HG03045 (cell line): Measurements from ENCODE around the gene YWHAG.
"Not testable (repeated sequence)": the region's sequence is repeated elsewhere in the genome, so short reads cannot be mapped to it uniquely, and the experiment has no call there.

Experiments
- ATAC-seq: cut with Tn5 transposase; IDR thresholded peaks from one replicate; pipeline ENCODE4 v1.9.1; 2021; ENCODE audit warnings: mild to moderate bottlenecking, moderate library complexity; ENCODE audit not compliant: unreplicated experiment

Gene YWHAG

GRCh38 chr7:76358481-76359110, at the start of gene YWHAG:
Gene YWHAG (minus strand): TSS chr7:76358991. CDS start chr7:76358808, 183 bp downstream.
- peak; percentile 69 for ATAC-seq

- no peak for ATAC-seq
These were observed 49.4 kb upstream of the YWHAG start for GRCh38 chr7:76408121-76408560.

DNA sequence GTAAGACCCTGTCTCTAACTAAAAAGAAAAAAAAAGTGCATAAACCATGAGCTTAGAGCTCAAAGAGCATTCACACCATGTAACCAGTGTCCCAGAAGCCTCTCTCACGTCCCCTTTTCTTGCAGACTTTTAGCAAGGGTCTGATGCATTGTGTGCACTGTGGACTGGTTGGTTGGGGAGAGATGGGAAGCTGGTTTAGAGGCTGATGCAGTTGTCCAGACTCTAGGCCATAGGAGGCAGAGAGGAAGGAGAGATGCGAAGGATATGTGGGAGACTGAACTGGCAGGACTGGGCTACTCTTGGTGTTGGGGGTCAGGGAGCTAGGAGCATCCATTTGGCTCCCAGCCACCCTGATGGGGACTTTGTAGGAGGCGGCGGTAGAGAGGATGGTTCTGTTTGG, 48.9 kb upstream of the YWHAG start:
- ATAC-seq = no peak

DNA sequence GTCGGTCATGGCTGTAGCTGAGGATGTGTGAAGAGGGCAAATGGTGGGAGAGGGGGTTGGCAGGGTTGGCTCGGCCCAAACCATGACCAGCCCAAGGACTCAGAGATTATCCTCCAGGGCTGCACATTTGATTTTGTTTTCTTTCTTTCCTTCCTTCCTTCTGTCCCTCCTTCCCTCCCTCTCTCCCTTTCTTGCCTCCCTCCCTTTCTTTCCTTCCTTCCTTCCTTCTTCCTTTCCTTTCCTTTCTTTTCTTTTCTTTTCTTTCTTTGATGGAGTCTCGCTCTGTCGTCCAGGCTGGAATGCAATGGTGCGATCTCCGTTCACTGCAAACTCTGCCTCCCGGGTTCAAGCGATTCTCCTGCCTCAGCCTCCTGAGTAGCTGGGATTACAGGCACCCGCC, 46.9 kb upstream of the YWHAG start:
- ATAC-seq = no peak

GRCh38 chr7:76403780-76404494, 45.1 kb upstream of the YWHAG start:
- no peak for ATAC-seq

DNA sequence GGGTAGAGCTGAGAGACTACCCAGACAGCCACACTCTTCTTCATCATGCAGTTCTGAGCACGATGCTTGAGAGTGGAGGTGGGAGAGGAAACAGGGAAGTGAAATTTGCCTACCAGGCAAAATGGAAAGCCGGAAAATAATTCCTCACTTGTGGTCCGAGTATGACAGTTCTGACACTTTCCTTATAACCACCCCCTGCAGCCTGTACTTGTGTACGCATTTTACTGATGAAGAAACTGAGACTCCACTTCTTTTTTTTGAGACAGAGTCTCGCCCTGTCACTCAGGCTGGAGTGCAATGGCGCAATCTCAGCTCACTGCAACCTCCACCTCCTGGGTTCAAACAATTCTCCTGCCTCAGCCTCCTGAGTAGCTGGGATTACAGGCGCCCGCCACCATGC, 44.3 kb upstream of the YWHAG start:
- not testable (repeated sequence) for ATAC-seq

GRCh38 chr7:76400248-76400647, 41.5 kb upstream of the YWHAG start:
- ATAC-seq = no peak

DNA sequence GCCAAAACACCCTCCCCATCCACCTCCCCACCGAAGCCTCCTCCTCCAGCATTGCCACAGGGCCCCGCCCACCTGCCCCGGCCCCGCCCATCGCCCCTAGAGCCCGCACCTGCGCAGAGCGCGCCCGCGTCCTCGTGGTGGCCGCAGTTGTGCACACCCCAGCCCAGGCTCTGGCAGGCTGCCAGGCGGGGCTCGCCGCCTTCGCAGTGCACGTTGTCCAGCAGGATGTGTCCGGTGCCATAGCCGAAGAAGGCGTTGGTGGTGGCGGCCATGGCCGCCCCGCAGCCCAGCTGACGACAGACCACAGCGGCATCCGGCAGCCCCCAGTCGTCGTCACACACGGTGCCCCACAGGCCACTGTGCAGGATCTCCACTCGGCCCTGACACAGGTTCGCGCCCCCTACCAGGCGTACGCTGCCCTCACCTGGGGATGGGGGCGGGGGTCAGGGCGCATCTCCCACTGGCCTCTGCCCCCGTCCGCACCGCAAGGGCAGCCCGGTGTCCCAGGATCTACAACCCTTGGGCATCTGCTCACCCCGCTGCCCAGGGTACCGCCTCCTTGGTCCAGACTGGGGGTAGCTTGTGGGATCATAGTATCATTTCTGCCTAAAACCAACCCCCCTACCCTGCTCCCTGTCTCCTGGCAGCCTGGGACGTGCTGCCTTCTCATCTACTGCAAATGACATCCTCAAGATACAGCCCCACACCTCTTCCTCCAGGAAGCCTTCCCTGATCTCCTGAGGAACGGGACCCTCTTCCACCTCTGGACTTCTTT, 38.8 kb upstream of the YWHAG start:
- no peak for ATAC-seq

- no peak for ATAC-seq
These were observed 38.1 kb upstream of the YWHAG start for GRCh38 chr7:76396864-76397263.

DNA sequence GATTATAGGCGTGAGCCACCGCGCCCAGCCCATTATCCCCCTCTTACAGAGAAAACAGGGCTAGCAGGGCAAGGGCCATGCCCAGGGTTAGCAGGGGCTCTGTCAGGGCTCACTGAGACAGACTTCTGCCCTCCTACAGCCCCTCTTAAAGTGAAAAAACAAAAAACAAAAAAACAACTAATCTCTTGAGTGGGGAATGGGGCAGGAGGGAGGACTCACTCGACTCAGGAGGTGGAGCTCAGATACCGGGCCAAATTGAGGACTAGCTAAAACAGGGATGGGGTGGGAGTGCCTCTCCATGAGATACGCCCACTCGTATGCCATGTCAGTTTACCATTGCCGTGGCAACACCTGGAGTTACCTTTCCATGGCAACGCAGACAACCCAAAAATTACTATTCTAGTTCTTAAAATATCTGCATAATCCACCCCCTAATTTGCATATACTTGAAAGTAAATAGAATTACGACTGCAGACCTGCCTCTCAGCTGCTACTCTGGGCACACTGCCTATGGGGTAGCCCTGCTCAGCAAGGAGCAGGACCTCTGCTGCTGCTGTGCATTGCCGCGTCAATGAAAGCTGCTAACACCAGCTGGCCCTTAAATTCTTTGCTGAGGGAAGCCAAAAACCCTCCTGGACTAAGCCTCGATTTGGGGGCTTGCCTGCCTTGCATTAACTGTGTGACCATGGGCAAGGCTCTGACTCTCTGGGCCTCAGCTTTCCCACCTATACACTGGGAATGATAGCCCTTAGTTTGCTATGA, 37.4 kb upstream of the YWHAG start:
- no peak for ATAC-seq

- not testable (repeated sequence) for ATAC-seq
These were observed 36.8 kb upstream of the YWHAG start for GRCh38 chr7:76395605-76395964.

- no peak for ATAC-seq
These were observed 36.2 kb upstream of the YWHAG start for GRCh38 chr7:76394957-76395356.

DNA sequence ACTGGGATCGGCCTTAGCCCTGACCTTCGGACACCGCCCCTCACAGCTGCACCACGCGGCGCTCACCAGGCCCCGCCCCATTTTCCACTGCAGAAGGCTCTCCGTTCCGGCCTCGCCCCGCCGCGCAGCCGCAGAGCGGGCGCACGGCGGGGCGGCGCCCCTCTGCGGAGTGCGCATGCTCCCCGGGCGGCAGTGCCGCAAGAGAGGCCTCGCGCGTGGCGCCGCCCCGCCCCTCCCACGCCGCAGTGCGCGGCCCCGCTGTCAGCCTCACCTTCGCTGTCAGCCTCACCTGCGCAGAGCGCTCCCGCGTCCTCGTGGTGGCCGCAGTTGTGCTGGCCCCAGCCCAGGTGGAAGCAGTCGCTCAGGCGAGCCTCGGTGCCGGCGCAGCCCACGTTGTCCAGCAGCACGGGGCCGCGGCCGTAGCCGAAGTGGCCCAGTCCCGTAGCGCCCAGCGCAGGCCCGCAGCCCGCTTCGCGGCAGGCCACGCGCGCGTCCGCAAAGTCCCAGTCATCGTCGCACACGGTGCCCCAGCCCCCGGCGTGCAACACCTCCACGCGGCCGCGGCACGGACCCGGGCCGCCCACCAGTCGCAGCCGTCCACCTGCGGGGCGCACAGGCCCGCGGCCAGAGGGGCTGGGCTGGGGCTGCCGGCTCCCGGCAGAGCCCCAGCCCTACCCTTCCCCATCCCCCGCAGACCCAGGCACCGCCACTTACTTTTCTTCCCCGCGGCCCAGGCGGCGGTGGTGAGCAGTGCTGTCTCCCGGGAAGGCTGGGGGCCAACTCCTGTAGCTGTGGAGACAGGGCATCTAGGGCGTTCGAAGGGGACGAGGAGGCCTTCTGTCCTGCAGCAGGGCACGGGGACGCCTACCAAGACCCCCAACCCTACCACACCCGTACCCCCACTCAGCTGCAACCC, 34.6 kb upstream of the YWHAG start:
- peak; percentile 83 for ATAC-seq

DNA sequence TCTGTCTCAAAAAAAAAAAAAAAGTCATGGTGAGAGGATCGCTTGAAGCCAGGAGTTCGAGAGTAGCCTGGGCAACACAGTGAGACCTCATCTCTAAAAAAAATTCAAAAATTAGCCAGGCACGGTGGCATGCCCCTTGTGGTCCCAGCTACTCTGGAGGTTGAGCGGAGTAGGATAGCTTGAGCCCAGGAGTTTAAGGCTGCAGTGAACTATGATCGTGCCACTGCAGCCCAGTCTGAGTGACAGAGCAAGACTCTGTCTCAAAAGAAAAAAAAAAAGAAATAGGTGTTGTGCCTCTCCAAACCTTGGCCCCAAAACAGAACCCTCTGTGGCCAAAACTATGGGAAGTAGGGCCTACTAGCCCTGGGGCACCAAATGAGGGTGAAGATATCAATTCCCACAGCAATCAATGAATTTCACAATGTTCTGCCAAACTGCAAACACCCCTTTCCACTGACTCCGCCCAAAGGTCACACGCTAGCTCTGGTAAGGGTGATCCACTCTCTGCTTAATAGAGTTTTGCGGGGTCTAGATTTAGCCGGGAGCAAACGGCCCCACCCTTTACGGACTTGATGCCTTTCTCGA, 33.8 kb upstream of the YWHAG start:
- ATAC-seq = no peak

DNA sequence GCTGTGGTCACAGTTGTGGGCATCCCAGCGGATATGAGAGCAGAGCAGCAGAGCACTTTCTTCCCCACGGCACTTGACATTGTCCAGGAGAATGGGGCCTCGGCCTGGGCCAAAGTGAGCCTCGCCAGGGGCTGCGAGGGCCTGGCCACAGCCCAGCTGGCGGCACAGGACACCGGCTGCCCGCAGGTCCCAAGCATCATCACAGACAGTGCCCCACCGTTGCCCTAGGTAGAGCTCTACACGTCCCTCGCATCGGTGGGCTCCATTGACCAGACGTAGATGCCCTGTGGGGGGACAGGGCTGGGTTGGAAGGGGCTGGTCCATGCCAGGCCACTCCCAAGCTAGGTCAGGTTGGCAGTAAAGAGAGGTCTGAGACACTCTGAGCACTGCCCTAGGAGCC, 31.3 kb upstream of the YWHAG start:
- no peak for ATAC-seq

DNA sequence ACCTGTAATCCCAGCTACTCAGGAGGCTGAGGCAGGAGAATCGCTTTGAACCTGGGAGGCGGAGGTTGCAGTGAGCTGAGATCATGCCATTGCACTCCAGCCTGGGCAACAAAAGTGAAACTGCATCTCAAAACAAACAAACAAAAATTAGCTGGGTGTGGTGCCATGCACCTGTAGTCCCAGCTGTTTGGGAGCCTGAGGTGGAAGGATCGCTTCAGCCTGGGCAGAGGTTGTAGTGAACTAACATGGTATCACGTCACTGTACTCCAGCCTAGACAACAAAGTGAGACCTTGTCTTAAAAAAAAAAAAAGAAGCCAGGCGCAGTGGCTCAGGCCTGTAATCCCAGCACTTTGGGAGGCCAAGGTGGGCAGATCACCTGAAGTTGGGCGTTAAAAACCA, 29.0 kb upstream of the YWHAG start:
- not testable (repeated sequence) for ATAC-seq

- no peak for ATAC-seq
These were observed 28.0 kb upstream of the YWHAG start for GRCh38 chr7:76386691-76387260.

GRCh38 chr7:76383089-76383944, 24.5 kb upstream of the YWHAG start:
- ATAC-seq = no peak
